Putamen (tissue), 1 donor: Measurements from ENCODE around the gene SOCS1.
"Not testable (repeated sequence)": the region's sequence is repeated elsewhere in the genome, so short reads cannot be mapped to it uniquely, and the experiment has no call there.

Experiments
- DNase-seq: peaks from one replicate; pipeline ENCODE4 v3.0.0-alpha.2; 2016; ENCODE audit warnings: low spot score

Gene SOCS1

DNA sequence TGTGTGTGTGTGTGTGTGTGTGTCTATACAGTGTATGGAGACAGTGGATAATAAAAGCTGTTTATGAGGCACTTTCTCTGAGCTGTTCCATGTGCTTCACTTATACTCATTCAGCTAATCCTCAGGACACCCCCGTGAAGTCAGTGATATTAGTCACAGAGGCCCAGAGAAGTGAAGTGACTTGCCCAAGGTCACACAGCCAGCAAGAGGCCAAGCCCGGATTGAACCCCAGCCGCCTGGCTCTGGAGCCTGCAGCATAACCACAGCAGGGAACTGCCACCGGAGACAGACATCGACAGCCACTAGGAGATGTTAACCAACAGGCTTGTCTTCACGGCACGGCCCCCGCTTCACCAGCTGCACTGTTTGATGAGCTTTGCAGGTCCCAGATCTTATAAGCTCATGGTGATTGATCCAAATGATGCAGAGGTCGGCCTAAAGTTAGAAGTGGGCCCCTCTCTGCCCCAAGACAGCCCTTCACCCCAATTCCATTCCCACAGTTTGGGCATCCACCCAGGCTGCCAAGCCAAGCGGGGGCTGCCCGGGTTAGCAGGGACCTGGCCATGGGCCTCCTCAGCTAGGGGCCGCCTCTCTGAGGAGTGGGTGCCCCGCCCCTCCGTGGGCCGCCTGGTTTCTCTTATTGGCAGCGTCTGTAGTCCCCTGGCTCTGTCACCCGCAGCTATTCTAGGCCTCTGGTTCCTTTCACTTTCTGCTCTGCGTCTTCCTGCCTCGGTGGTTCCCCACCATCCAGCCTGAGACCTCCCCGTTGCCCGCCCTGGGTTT, 30.9 kb downstream of the SOCS1 start:
- no peak for DNase-seq

DNA sequence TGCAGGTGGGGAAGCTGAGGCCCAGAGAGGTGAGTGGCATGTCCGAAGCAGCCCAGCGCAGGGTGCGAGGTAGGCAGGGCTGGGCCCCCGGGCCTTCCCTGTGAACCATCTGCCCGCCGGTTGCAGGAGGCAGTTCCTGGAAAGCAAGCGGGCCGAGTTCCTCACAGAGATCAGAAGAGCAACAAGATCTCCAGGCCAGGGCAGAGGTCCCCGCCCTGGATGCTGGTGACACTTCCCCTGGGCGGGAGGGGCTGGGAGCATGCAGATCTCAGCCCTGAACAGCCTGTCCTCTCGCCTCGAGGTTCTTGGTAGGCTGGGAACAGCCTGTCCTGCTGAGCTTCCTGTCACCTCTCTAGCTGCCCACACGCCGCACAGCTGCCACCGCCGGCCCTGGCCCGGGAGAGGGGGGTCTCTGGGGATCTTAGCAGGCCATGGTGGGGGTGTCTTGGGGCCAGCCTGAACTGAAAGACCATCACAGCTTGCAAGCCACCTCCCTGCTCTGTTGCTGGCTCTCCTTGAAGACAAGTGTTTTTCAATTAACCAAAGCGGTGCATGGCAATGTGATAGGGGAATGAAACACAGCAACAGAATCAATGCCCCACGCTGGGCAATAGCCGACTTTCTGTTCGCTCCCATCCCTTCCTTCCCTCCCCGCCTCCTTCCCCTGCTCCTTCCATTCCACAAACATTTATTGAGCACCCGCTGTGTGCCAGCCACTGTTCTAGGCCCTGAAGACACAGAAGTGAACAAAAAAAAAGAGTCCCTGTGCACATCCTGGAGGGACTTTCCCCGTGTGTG, 31.7 kb downstream of the SOCS1 start:
- DNase-seq = no peak

DNA sequence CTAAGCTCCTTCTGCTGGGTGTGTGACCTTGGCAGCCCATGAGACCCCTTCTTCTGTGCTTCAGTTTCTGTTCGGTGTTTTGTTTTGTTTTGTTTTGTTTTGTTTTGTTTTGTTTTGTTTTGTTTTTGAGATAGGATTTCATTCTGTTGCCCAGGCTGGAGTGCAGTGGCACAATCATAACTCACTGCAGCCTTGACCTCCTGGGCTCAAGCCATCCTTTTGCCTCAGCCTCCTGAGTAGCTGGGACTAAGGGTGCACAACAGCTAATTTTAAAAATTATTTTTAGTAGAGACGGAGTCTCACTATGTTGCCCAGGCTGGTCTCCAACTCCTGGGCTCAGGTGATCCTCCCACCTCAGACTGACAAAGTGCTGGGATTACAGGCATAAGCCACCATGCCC, 35.5 kb downstream of the SOCS1 start:
- not testable (repeated sequence) for DNase-seq

DNA sequence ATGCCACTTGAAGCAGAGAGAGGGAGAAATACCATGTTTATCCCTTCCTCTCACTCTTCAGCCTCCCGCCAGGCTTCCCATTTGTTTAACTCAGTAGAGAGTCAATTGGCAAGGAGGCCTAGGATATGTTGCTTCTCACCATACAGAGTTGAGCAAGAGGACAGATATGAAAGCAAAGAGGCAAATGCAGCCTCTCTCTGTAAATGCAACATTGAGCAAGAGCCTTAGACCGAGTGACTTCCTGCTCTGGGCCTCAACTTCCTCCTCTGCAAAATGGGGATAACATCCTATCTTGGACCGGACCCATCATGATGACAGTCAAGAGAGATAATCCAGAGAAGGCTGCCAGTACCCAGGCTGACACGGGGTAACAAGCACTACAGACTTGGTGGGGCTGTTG, 36.8 kb downstream of the SOCS1 start:
- DNase-seq = no peak

DNA sequence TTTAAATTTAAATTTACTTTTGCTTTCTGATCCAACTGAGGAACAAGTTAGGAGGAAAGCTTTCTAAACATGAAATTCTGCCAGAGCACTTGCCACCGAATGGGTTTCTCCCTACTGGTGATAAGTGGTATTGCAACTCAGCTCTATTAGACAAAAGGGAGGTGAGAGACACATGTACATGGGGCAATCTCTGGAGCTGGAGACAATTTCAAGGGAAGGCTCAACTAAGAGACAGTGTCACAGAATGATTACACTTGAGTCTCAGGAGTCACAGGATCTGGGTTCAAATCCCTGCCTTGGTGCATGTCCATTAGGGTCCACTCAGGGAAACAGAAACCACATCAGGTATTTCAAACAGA, 37.4 kb downstream of the SOCS1 start:
- DNase-seq = no peak

DNA sequence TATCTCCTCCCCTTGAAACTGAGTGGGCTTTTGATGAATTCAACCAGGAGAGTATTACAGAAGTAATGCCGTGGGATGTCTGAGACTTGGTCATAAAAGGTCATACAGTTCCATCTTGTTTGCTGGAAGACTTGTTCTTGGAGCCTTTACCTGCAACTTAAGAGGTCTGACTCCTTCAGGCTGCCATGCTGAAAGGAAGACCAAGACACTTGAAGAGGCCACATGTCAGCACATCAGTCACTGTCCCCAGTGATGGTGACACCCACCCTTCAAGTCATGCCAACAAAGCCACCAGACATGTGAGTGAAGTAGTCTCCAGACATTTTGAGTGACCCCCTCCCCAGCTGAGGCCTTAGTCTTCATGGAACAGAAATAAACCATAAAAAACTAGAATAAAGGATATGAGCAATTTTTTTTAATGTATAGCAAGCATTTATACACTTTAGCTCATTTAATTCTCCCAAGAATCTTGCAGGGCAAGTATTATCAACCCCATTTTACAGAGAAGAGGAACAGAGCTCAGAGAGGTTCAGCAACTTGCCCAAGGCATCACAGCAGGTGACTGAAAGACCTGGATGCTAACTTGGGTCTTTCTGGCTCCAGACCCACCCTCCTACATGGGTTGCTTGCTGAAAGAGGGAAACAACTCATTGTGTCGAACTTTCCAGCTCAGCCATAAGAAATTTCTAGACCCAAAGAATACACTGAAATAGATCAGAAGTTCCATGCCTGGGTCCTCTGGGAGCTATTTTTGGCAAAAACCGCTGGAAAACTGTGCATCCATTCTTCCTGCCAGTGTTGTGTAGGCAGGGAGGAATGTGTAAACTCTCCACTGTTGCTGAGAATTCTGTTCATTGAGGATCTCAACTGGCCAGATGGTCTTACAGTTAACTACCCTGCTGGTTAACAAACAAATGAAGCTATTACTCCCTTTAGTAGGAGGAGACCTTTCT, 38.1 kb downstream of the SOCS1 start:
- no peak for DNase-seq

DNA sequence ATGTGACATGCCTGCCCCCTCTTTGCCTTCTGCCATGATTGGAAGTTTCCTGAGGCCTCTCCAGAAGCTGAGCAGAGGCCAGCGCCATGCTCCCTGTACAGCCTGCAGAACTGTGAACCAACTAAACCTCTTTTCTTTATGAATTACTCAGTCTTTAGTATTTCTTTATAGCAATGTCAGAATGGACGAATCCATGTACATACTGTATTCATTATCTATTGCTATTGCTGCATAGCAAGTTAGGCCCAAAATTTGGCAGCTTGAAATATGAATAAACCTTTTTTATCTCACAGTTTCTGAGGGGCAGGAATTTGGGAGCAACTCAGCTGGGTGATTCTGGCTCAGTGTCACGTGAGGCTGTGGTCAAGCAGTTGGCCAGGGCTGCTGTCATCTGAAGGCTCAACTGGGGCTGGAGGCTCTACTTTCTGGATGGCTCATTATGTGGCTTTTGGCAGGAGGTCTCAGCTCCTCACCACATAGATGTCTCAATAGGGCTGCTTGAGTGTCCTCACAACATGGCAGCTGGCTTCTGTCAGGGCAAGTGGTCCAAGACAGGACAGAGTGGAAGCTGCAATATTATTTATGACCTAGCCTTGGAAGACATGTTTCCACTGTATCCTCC, 40.0 kb downstream of the SOCS1 start:
- no peak for DNase-seq

DNA sequence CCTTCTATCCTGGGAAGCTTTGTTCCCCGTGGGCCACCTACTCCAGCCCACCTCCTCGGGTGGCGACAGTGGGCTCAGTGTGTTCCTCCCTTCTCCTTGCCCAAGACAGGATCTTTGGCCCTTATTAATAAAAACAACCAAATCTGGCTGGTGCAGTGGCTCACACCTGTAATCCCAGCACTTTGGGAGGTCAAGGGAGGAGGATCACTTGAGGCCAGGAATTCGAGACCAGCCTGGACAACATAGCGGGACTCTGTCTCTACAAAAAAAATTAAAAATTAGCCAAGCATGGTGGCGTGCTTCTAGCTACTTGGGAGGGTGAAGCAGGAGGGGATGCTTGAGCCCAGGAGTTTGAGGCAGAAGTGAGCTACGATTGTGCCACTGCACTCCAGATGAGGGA, 42.2 kb downstream of the SOCS1 start:
- DNase-seq = no peak

DNA sequence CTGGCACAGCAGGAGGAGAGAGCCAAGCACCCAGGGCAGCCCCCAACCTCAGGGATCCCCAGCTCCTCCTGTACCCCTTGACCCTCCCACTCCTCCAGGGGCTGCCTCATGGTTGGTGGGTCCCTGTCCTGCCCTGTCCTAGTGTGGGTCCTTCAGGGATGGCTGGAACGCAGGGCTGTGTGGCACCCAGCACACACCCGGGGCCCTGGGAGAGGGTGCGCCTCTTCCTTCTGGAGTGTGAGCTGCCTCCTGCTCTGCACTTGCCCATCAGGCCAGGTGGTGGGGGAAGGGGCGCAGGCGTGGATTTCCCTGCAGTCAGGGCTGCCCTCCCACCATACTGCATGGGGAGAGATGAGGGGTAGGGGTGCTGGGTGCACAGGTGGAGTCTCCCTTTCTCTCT, 42.6 kb downstream of the SOCS1 start:
- no peak for DNase-seq

DNA sequence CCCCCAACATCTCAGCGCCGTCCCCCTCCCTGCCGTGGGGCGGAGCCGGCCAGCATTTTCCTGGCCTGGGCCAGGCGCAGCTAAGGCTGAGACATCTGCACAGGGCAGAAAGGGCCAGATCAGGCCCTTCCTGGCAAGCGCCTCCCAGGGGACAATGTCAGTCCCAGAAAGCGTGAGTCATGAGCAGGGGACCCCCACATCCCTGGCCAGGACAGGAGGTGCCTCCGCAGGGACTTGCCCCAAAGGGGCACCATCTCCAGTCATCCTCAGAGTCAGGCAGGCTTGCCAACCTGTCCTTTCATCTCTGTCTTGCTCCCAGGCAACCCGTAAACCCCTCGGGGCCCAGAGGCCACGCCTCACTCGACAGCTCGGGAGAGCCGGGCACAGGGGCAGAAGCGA, 43.2 kb downstream of the SOCS1 start:
- DNase-seq = no peak

DNA sequence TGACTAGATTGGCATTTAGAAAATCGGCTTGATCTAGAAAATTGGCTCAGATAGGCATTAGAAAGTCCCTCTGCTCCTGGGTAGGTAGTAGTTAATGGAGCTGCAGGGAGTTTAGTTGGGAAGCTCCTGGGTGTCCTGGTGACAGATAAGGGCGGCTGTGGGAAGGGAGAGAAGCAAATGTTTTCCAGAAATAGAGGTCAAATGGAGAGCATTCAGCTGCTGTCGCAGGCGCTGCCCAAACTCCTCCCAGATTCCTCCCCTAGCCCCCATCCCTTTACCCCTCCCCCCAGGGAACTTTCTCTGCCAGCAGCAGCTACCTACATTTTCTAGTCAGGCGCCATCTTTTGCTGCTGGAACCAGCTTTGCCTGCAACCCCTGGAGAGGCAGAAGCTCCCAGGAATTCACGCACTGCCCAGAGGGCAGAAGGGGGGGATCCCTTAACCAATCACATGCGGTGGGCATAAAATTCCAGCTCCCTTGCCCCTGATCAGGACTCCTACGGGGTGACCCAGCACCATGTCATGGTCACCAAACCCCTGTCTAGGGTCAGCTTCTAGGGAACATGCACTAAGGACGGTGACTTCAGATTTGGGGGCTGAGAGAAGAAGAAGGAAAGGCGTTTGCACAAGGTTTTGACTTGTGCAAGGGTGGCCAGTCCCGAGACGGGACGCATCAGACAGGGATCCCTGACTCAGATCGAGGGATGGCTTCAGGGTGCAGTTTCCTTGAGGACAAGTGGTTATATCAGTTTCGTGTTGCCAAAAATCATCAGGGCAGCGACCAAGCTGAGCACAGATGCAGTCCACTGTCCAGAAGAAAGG, 43.8 kb downstream of the SOCS1 start:
- no peak for DNase-seq

DNA sequence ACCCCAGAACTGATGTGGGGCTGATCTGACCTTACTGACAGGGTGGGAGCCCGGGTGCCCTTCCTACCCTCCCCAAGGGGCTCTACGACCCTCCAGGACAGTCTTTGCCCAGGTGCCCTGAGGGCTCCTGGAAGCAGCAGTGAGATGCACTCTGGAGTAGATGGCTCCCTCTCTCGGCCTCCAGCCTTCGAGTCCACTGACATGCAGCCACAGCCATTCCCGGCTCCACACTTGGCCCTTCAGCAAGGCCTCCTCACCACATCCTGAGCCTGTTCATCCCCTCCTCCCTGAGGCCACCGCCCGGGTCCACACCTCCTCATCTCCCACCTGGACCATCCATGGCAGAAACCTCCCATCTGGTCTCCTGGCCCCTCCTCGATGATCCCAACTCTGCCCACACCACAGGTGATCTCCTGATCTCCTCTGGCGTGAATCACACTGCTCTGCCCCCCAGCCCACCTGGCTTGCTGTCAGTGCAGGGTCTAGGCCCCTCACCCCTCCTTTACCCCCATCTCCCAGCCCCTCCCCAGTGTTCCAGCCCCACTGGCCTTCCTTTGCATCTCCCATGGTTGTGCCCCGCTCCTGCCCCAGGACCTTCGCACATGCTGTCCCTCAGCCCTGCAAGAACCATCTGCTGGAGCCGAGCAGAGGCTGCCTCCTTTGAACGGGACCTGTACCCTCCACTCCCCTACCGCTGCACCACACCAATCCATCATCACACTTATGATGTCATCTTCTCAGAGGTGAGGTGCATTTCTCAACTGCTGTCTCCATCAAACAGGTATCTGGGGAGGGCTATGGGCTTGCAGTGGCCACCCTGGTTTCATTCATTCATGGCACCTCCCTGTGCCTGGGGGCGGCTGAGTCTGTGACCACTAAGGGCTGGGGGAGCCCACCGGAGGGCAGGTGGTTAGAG, 44.7 kb downstream of the SOCS1 start:
- DNase-seq = no peak

DNA sequence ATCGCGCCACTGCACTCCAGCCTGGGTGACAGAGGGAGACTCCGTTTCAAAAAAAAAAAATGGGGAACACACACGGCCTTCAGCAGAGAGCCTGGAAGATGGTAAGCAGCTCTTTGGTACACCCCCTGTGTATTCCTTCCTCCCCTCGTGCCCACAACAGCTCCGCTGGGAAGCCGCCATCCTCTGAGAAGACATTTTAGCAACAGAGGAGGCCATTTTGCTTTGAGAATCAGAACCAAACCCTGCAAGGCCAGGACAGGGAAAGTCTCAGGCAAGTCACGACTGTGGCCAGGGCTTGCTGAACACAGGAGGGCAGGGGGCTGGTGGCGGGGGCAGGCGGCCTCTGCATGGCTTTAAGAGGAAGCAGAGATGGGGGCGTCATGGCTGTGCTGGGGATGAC, 45.7 kb downstream of the SOCS1 start:
- no peak for DNase-seq

DNA sequence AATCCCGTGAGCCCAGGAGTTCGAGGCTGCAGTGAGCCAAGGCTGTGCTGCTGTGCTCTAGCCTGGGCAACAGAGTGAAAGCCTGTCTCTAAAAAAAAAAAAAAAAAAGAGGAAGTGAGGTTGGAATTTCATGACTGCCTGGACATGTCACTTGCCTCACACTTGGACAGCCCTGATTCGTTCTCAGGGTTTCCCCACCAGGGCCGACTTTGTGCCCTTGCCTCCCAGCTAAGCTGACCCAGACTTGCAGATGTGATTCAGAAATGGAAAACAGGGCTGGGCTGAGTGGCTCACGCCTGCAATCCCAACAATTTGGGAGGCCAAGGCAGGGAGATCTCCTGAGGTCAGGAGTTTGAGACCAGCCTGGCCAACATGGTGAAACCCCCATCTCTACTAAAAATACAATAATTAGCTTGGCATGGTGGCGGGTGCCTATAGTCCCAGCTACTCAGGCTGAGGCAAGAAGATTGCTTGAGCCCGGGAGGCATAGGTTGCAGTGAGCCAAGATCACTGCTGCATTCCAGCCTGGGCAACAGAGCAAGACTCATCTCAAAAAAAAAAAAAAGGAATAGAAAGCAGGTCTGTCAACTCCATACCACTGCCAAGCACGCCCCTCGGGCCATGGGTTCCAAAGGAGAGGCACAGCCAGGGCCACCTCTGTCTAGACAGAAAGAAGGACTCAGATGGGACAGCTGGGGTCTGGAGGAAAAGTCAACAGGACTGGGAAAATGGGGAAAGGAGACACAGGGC, 46.9 kb downstream of the SOCS1 start:
- no peak for DNase-seq

DNA sequence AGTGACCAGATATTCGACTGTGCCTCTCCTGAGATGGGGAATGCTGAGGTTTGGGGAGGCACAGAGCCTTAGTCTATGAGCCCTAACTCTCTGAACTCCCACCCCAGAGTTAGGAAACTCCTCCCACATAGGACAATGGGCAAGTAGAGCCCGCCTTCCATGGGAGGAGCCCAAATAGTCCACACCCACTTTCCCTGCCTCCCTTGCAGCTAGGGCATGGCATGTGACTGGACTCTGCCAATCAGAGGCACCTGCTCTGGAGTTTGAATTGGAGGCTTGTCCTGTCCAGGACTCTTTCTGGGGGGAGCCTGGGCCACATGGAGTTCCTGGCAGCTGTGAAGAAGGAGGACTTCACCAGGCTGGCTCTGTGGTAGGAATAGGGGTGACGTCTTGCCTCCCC, 48.4 kb downstream of the SOCS1 start:
- DNase-seq = no peak

DNA sequence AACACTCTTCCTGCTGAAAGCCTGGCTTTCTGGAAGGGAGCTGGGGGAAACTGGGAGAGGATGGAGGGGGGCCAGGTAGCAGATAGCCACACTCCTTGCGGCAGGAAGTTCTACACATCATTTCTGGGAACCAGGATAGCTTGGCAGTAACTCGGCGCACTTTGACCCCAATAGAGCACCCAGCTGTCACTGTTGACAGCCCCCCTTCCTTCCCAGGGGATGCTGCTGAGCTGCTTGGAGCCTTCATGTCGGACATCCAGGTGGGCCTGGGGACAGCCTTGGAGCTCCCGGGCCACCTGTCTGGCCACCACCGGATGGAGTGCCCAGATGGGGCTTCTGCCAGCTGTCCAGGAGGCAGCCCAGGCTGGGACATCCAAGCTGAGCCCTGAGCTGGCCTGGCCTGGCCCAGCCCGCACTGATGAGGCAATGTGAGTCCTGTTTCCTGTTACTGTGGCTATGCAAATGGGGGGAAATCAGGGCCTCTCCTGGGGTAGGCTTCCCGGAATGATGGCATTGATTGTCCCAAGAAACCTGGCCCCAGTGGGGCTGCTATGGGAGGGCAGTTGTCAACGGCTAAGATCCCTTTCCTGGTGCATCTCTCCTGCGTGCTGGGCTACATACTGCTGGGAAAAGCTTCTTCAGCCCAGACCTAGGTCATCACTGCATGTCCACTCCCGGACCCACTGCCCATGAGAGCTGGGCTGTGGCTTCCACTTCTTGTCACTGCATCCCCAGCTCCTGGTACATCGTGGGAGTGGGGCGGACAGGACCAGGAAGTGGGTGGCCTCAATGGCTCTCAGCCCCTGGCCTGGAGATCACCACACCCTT, 50.0 kb downstream of the SOCS1 start:
- DNase-seq = no peak

DNA sequence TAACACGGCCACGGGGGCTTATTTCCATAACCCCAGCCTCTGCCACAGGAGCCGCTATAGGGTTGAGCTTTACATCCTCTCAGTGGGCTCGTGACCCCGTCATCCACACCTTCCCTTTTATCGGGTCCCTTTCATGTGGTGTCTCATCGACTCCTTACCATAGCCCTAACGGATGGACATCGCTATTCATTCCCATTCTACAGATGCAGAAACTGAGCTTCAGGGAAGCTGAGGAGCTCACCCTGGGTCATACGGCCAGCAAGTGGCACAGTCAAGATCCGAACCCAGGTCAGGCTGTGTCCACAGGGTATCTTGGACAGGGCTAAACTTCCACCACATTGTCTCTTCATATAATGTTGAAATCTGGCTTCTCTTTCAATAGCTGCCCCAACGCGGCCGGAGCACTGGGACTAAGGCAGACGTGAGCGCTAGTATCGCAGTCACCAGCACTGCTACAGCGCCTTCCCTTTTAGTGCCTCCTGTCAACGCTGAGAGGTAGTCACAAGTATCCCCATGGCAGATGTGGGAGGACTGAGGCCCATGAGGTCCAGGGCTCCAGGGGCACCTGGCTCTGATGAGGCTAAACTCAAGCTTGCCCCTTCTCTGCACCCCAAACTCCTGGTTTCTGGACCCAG, 50.8 kb downstream of the SOCS1 start:
- DNase-seq = no peak

DNA sequence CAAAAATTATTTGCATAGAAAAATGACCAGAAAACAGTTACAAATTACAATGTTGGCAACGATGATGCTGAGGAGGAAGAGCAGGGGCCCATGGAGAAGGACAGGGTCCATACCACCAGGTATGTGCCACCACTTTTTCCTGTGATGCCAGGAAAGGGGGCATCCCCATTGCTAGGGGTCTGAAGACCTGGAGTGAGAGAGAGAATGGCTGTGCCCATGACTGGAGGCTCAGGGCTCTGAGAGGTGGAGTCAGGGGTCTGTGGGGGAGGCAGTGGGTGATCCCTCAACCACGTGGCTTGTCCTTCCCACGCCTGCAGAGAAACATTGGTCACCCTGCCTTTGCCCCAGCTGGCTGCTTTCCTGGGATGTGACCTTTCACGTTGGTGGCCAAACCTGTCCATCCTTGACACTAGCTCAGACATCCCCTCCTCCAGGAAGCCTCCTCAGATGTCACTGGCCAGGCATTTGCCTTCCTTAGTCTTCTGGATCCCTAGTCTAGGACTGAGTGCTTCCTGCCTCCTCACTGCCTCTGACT, 51.4 kb downstream of the SOCS1 start:
- DNase-seq = no peak
